ENCODE measurements around the gene TAS2R4. TPM values are rescaled to one million over a fixed set of nuclear protein-coding genes. Genes with fewer than 3 reads are reported as not detected.
"Not testable (repeated sequence)": the region's sequence is repeated elsewhere in the genome, so short reads cannot be mapped to it uniquely, and the experiment has no call there.

Gene TAS2R4, protein sequence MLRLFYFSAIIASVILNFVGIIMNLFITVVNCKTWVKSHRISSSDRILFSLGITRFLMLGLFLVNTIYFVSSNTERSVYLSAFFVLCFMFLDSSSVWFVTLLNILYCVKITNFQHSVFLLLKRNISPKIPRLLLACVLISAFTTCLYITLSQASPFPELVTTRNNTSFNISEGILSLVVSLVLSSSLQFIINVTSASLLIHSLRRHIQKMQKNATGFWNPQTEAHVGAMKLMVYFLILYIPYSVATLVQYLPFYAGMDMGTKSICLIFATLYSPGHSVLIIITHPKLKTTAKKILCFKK
- not detected for polyA plus RNA-seq

DNA sequence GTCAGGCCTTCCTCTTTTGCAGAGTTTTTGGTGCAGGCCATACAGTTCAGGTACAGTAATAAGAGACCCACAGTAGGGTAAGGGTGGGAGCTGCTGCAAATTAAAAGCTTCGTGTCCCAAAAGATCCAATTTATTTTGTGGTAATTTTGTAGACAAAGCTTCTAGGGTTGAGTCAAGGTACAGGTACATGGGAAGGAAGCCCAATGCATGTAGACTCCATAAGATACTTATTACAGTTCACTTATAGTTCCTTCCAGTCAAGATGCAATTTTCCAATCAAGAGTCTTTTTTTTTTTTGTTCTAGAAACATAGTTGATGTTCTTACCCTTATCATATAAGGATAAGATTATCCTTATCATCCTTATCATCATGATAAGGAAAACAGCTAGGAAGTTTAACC lies at the start of gene TAS2R4:
TAS2R4 (plus strand) TSS at position 301 of the 400 bp plus-strand sequence. CDS start 1,815 bp downstream, outside the sequence.
- no peak within 1 kb of the TSS for H3K4me3 Mint-ChIP-seq
- H3K4me1 Mint-ChIP-seq, result peaks cover 0 to 4% (median 2%) of the 10 kb centered on the region in 3 donors
- H3K36me3 Mint-ChIP-seq, result peaks cover 16% of the 10 kb centered on the region
- H3K27ac Mint-ChIP-seq, result no peak within 1 kb of the TSS
- H3K27me3 Mint-ChIP-seq, result no peaks in the 10 kb centered on the region
- peaks cover 0 to 2% (median 0%) of the 10 kb centered on the region in 3 donors for H3K9me3 Mint-ChIP-seq

DNA sequence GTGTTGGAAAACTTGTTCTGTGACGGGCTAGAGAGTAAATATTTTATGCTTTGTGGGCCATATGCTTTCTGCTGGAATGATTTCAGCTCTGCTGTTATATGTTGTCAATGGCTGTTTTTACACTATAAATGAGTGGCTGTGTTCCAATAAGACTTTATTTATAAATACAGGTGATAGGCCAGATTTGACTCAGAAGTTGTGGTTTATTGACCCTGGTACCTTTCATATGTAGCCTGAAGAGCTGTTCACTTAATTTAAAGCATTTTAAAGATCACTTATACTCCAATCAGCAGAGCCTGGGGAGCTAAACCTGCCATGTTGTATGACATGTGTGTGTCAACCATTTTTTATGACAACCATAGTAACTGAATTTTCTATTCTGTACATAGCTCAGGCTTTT lies 47.5 kb upstream of the TAS2R4 start:
- H3K27me3 Mint-ChIP-seq, result no peaks in the 10 kb centered on the region
- peaks cover 0 to 2% (median 0%) of the 10 kb centered on the region in 3 donors for H3K4me1 Mint-ChIP-seq
- H3K27ac Mint-ChIP-seq, result peak overlapping the region in 1 of 3 donors; percentile 3
- no peaks in the 10 kb centered on the region for H3K9me3 Mint-ChIP-seq
- H3K4me3 Mint-ChIP-seq, result no peak overlapping the region
- no peaks in the 10 kb centered on the region for H3K36me3 Mint-ChIP-seq

DNA sequence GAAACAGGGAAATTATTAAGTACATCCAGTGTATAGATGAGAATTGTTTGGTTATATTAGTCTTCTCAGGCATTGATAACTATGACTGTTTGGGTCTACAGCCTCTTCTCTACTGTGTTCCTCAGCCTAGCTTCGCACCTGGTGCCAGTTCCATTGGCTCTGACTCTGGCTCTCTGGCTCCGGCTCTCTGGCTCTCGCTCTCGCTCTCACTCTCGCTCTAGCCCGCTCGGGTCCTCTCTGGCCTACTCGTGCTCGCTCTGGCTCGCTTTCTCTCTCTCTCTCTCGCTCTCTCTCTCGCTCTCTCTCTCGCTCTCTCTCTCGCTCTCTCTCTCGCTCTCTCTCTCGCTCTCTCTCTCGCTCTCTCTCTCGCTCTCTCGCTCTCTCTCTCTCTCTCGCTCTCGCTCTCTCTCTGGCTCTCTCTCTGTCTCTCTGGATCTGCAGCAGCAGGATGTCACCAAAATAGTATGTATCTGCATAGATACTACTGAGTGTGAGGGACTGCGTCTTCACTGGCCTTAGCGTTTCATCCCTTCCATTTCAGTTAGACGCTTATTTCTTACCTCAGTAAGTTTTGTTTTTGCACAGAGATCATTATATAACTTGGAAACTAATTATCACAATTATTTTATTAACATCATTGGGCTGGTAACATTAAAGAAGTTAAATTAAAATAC lies 44.9 kb upstream of the TAS2R4 start:
- Mint-ChIP-seq H3K27ac (peak overlapping the region in 1 of 3 donors; percentile 21), H3K27me3 (no peaks in the 10 kb centered on the region), H3K36me3 (no peaks in the 10 kb centered on the region), H3K9me3 (no peaks in the 10 kb centered on the region), H3K4me1 (peaks cover 0 to 2% (median 0%) of the 10 kb centered on the region in 3 donors), H3K4me3 (no peak overlapping the region)

DNA sequence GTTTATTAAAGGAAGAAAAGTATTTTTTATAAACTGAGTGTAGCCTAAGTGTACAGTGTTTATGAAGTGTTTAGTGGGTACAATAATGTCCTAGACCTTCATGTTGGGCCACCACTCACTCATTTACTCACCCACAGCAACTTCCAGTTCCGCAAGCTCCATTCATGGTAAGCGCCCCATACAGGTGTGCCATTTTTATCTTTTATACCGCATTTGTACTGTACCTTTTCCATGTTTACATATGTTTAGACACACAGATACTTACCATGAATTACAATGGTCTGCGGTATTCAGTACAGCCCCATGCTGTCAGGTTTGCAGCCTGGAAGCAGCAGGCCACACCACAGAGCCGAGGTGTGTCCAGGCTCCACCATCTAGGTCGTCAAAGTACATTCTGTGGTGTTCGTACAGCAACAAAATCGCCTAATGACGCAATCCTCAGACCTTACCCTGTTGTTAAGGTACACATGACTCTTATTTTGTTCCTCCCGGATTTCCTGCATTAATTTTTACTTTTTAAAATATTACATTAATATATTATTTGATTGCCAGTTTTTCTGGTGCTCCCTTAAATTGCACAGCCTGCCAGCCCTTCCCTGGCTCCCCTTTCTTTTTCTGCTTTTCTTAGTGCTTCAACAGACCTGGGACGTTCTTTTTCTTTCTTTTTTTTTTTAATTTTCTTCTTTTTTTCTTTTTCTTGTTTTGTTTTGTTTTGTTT lies 39.2 kb upstream of the TAS2R4 start:
- Mint-ChIP-seq H3K27ac (peak overlapping the region; percentile 86 to 100 (median 98)), H3K27me3 (no peaks in the 10 kb centered on the region), H3K9me3 (no peaks in the 10 kb centered on the region), H3K4me1 (peaks cover 17 to 30% (median 28%) of the 10 kb centered on the region in 3 donors), H3K36me3 (peaks cover 2% of the 10 kb centered on the region), H3K4me3 (peak overlapping the region; percentile 94 to 100 (median 98))

DNA sequence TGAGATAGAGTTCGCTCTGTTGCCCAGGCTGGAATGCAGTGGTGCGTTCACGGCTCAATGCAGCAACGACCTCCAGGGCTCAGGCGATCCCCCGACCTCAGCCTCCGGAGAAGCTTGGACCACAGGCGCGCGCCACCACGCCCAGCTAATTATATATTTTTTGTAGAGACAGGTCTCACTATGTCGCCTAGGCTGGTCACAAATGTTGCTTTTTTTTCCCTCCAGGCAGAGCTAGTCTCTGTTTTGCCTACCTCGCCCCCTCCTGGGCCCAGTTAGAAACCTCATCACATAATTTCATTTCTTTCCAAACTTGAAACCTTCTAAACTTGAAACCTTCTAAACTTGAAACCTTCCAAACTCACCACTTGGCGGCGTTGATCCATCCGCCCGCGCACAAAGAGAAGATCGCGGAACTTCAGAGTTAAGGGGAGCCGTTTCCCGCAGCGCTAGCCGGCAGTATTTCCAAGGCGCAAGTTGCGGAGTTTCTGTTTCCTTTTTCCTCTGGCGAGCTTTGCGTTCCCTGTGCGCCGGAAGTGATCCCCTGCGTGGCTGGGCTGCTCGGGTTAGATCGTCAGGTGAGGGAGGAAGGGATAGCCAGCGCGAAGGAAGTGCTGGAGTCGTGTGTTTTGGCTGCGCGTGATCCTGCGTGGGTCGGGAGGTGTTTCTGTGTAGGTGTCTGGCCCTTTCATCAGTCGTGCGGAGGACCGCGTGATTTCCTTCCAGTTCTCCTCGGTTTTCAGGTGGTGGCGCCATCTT lies 38.5 kb upstream of the TAS2R4 start, which contains the start of gene SSBP1:
SSBP1 (plus strand) TSS at position 523 of the 756 bp plus-strand sequence. CDS start 809 bp downstream, outside the sequence.
- H3K4me1 Mint-ChIP-seq, result peaks cover 17 to 31% (median 29%) of the 10 kb centered on the region in 3 donors
- no peaks in the 10 kb centered on the region for H3K27me3 Mint-ChIP-seq
- H3K36me3 Mint-ChIP-seq, result peaks cover 2% of the 10 kb centered on the region
- H3K4me3 Mint-ChIP-seq, result peak within 1 kb of the TSS; percentile 94 to 100 (median 98)
- no peaks in the 10 kb centered on the region for H3K9me3 Mint-ChIP-seq
- peak within 1 kb of the TSS; percentile 86 to 100 (median 98) for H3K27ac Mint-ChIP-seq

DNA sequence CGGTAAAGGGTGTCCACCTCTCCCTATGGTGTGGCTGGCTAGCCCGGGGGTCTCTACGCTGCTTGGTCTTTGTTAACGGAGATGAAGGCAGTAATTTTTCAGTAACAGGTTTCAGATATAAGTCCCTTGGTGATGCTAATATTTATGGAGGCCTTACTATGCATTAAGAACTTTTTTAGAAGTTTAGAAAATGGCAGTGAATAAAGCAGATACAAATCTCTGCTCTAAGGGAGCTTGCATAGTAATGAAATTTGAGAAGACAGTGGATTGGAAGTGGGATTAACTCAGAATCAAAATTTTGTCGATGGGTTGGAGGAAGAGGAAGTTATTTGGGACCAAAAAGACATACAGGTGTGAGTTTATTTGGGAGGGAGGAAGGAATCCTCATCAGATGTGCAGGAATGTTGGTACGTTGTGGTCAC lies 37.9 kb upstream of the TAS2R4 start:
- Mint-ChIP-seq H3K27ac (peak overlapping the region; percentile 86 to 100 (median 98)), H3K9me3 (no peaks in the 10 kb centered on the region), H3K36me3 (peaks cover 2% of the 10 kb centered on the region), H3K4me1 (peaks cover 17 to 31% (median 27%) of the 10 kb centered on the region in 3 donors), H3K27me3 (no peaks in the 10 kb centered on the region), H3K4me3 (peak overlapping the region; percentile 94 to 100 (median 98))

DNA sequence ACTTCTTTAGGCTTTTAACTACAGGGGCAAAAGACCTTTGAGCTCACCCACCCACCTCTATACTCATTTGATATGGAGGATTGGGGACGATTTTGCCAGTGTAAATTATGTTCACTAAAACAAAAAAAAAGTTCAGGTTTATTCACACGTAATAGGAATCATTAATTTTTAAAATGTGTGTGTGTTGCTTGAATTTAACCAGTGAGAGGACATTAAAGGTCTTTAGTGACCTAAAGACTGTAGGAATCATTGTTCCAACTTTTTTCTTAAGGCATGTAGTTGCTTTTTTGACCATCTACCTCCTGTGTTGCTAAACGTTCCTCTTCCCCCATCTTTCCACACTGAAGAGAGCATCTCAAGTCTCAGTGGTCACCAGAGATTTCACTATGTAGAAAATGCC lies 37.2 kb upstream of the TAS2R4 start:
- Mint-ChIP-seq H3K27ac (peak overlapping the region in 1 of 3 donors; percentile 100), H3K4me1 (peaks cover 17 to 31% (median 27%) of the 10 kb centered on the region in 3 donors), H3K4me3 (peak overlapping the region in 3 of 4 donors; percentile 94 to 100 (median 98)), H3K36me3 (peaks cover 2% of the 10 kb centered on the region), H3K27me3 (no peaks in the 10 kb centered on the region), H3K9me3 (no peaks in the 10 kb centered on the region)

DNA sequence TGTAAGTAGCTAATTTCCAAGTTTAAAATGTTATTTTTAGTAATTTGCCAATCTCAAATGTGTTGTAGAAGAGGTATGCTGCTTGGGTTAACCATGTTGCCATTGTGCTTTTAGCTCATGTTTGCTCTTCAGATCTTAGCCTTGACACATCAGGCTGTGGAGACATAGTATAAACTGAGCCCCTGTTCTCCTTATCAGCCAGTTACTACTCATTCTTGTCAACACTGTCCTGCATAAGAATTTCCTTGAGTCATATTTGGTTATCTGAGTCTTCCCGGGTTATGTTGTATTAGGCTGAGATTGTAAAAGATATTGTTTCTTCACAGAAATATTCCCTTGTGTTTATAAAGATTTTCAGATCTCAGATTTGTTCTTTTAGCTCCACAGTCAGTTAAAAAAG lies 34.2 kb upstream of the TAS2R4 start:
- H3K27me3 Mint-ChIP-seq, result no peaks in the 10 kb centered on the region
- no peak overlapping the region for H3K27ac Mint-ChIP-seq
- peaks cover 4% of the 10 kb centered on the region for H3K36me3 Mint-ChIP-seq
- H3K4me1 Mint-ChIP-seq, result peaks cover 17 to 29% (median 26%) of the 10 kb centered on the region in 3 donors
- peak overlapping the region in 1 of 4 donors; percentile 20 for H3K4me3 Mint-ChIP-seq
- no peaks in the 10 kb centered on the region for H3K9me3 Mint-ChIP-seq

DNA sequence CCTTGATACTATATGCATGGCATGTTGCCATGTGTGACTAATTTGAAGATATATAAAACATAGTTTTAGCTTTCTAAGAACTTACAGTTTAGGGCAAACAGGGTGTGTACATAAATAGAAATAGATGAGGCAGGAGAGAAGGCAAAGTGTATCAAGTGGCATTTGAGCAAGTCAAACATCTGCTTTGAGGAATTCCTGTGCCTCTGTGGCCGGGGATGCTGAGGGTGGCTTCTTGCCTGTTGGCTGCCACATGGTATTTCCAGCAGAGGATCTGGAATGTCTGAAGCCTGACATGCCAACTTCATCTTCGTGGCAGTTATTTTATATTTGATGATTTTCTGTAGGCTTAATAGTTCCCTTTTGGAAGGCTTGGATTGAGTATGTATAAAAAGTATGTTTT lies 32.3 kb upstream of the TAS2R4 start:
- no peak overlapping the region for H3K4me3 Mint-ChIP-seq
- peak overlapping the region in 1 of 3 donors; percentile 8 for H3K27ac Mint-ChIP-seq
- peaks cover 5 to 16% (median 13%) of the 10 kb centered on the region in 3 donors for H3K4me1 Mint-ChIP-seq
- H3K27me3 Mint-ChIP-seq, result no peaks in the 10 kb centered on the region
- H3K36me3 Mint-ChIP-seq, result peaks cover 4% of the 10 kb centered on the region
- H3K9me3 Mint-ChIP-seq, result no peaks in the 10 kb centered on the region

DNA sequence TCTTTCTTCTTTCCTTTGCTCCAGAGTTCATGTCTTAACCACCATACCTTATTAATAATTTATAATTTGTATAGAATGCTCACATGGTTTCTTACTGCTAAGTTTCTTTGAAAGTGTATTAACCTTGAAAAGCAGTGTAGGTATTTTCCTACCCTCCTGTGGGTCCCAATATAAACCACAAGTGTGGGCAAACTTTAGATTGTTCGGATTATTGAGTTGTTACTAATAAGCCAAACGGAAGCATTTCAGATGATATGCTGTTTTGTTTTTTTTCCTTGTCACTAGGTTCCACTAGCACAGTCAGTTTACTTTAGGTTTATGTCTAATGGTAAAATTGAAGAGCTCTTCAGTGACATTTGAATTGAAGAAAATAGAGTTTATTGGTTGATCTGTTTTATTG lies 28.1 kb upstream of the TAS2R4 start:
- no peaks in the 10 kb centered on the region for H3K27me3 Mint-ChIP-seq
- no peak overlapping the region for H3K4me3 Mint-ChIP-seq
- H3K4me1 Mint-ChIP-seq, result no peaks in the 10 kb centered on the region
- H3K9me3 Mint-ChIP-seq, result peaks cover 3 to 22% (median 9%) of the 10 kb centered on the region in 3 donors
- H3K27ac Mint-ChIP-seq, result no peak overlapping the region
- peaks cover 27% of the 10 kb centered on the region for H3K36me3 Mint-ChIP-seq

DNA sequence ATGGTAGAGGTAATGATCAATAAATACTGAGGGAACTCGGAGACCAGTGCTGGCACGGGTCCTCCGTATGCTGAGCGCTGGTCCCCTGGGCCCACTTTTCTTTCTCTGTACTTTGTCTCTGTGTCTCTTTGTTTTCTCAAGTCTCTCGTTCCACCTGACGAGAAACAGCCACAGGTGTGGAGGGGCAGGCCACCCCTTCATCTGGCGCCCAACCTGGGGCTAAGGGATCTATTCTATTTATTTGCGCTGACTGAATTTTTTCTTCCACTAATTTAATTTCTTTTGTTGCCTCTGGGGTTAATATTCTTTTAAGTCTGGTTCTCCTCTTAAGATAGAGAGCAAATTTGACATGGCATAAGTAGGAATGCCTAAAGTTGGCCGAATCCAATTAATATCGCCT lies 24.6 kb upstream of the TAS2R4 start:
- H3K9me3 Mint-ChIP-seq, result peaks cover 3 to 22% (median 9%) of the 10 kb centered on the region in 3 donors
- not testable (repeated sequence) for H3K4me3 Mint-ChIP-seq, H3K27ac Mint-ChIP-seq, H3K4me1 Mint-ChIP-seq, H3K27me3 Mint-ChIP-seq
- H3K36me3 Mint-ChIP-seq, result peaks cover 35% of the 10 kb centered on the region

DNA sequence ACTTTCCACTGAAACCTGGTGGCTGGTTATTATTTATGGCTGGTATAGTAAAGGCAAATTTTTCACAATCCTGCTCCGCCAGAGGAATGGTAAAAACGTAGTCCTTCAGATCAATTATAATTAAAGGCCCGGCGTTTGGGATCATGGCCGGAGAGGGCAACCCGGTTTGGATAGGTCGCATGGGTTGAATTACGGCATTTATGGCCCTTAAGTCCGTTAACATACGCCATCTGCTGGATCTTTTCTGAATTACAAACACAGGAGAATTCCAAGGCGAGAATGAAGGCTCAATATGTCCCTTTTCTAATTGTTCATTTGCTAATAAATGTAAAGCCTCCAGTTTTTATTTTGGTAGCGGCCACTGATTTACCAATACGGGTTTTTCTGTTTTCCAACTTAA lies 23.8 kb upstream of the TAS2R4 start:
- Mint-ChIP-seq H3K27me3 (no peaks in the 10 kb centered on the region), H3K9me3 (peaks cover 3 to 22% (median 9%) of the 10 kb centered on the region in 3 donors), H3K4me3 (no peak overlapping the region), H3K36me3 (peaks cover 35% of the 10 kb centered on the region), H3K27ac (no peak overlapping the region), H3K4me1 (no peaks in the 10 kb centered on the region)

DNA sequence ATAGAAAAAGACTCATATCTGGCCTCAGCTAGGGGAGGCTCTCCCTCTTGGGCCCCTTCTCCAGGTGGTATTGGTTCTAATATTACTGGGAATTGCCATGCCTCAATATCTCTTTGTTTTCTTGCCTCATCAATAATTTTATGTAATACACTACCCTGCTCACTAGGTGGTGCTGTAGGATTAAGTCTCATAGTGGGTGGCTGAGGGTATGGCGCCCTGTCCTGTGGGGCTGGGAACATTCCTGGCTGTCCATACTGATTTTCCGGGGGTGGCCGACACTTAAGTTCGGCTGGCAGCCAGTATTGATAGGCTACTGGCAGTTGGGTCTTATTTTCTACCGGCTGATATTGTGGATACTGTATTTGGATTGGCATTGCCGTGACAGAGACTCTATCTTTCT lies 21.5 kb upstream of the TAS2R4 start:
- Mint-ChIP-seq H3K36me3 (peaks cover 34% of the 10 kb centered on the region), H3K4me1 (no peaks in the 10 kb centered on the region), H3K9me3 (peaks cover 3 to 20% (median 8%) of the 10 kb centered on the region in 3 donors), H3K4me3 (no peak overlapping the region), H3K27ac (peak overlapping the region in 1 of 3 donors; percentile 23), H3K27me3 (no peaks in the 10 kb centered on the region)

DNA sequence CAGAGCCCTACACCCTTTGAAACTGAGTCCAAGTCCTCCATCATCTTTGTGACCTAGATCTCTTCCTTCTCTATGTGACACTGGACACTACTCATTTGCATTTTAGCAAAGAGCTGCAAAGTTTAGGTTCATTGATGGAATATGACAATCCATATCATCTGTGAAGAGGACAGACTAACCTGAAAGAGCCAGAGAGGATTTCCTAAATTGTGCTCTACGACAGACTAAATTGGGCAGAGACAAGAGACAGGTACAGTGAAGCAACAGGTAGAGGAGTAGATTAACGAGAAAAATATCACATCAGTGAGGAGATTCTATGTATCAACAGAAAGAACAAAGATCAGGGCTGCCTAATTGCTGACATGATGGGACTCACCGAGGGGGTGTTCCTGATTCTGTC lies 12.7 kb upstream of the TAS2R4 start, which contains the start of gene TAS2R3:
TAS2R3 (plus strand) TSS at position 301 of the 400 bp plus-strand sequence; CDS start at position 363, 62 bp downstream.
- H3K36me3 Mint-ChIP-seq, result peaks cover 6% of the 10 kb centered on the region
- peaks cover 0 to 1% (median 0%) of the 10 kb centered on the region in 3 donors for H3K9me3 Mint-ChIP-seq
- no peak within 1 kb of the TSS for H3K4me3 Mint-ChIP-seq
- H3K27ac Mint-ChIP-seq, result no peak within 1 kb of the TSS
- H3K27me3 Mint-ChIP-seq, result no peaks in the 10 kb centered on the region
- no peaks in the 10 kb centered on the region for H3K4me1 Mint-ChIP-seq

Measured in IgD-negative memory B cell (primary cell).